Keratinocyte (primary cell): ENCODE data around the gene OMP. TPM values are rescaled to one million over a fixed set of nuclear protein-coding genes. Genes with fewer than 3 reads are reported as not detected.

Experiments used
- DNase-seq: peaks from one replicate; pipeline ENCODE4 v3.0.0-alpha.2; 2011; ENCODE audit warnings: low read depth, missing footprints, low spot score
- FAIRE-seq: peaks from 2 replicates; lab custom pipeline; 2011; peaks lifted over from hg19 to GRCh38; lab: Jason Lieb, UNC
- H2AFZ ChIP-seq: 2 replicates; pipeline ENCODE4 v1.6.0; 2012; ENCODE audit warnings: low read length, control low read depth, inconsistent platforms; ENCODE audit not compliant: control insufficient read depth
- H3K27ac ChIP-seq: 2 replicates; pipeline ENCODE4 v1.5.1; 2011; ENCODE audit warnings: low read length; ENCODE audit not compliant: control insufficient read depth, insufficient read depth
- H3K27me3 ChIP-seq: 3 replicates; pipeline ENCODE4 v1.6.0; 2011; ENCODE audit warnings: low read length; ENCODE audit not compliant: control insufficient read depth, insufficient read depth; ENCODE audit errors: extremely low read depth
- H3K36me3 ChIP-seq, 2 experiments: 2 replicates in 1 of 2; 3 replicates in 1 of 2; pipeline ENCODE4 v1.5.1; 2011; ENCODE audit warnings: low read length in 2 of 2, mild to moderate bottlenecking in 1 of 2; ENCODE audit not compliant: control insufficient read depth in 2 of 2, insufficient read depth in 2 of 2; ENCODE audit errors: extremely low read depth in 1 of 2
- H3K4me1 ChIP-seq: 3 replicates; pipeline ENCODE4 v1.5.1; 2011; ENCODE audit warnings: low read length; ENCODE audit not compliant: control insufficient read depth, insufficient read depth; ENCODE audit errors: extremely low read depth
- H3K4me2 ChIP-seq: 3 replicates; pipeline ENCODE4 v1.6.0; 2011; ENCODE audit warnings: low read depth, low read length; ENCODE audit not compliant: control insufficient read depth, insufficient read depth; ENCODE audit errors: extremely low read depth
- H3K4me3 ChIP-seq, 3 experiments: fragments of 200-600 bp in 1 of 3; sonication (generic) in 1 of 3; 2 replicates in 2 of 3; 3 replicates in 1 of 3; pipeline ENCODE4 v1.5.1; 2011 to 2016; ENCODE audit warnings: low read length in 3 of 3, mild to moderate bottlenecking in 3 of 3, control low read depth in 2 of 3, inconsistent platforms in 1 of 3, low read depth in 1 of 3, mixed read lengths in 1 of 3, mixed run types in 1 of 3, moderate library complexity in 1 of 3; ENCODE audit not compliant: control insufficient read depth in 2 of 3, insufficient read depth in 2 of 3; ENCODE audit errors: extremely low read depth in 1 of 3
- H3K79me2 ChIP-seq: 2 replicates; pipeline ENCODE4 v1.6.0; 2012; ENCODE audit warnings: low read length; ENCODE audit not compliant: control insufficient read depth, insufficient read depth
- H3K9ac ChIP-seq: 3 replicates; pipeline ENCODE4 v1.6.0; 2011; ENCODE audit warnings: low read length; ENCODE audit not compliant: control insufficient read depth, insufficient read depth; ENCODE audit errors: extremely low read depth
- H3K9me1 ChIP-seq: 3 replicates; pipeline ENCODE4 v1.6.0; 2011; ENCODE audit warnings: low read length; ENCODE audit not compliant: control insufficient read depth, insufficient read depth; ENCODE audit errors: extremely low read depth
- H3K9me3 ChIP-seq: 2 replicates; pipeline ENCODE4 v1.5.1; 2012; ENCODE audit warnings: low read depth, low read length; ENCODE audit not compliant: control insufficient read depth
- H4K20me1 ChIP-seq: 3 replicates; pipeline ENCODE4 v1.6.0; 2011; ENCODE audit warnings: low read length; ENCODE audit not compliant: control insufficient read depth, insufficient read depth; ENCODE audit errors: extremely low read depth
- EZH2 ChIP-seq: IDR thresholded peaks from one replicate; pipeline ENCODE4 v1.6.1; 2012; ENCODE audit warnings: inconsistent platforms, mild to moderate bottlenecking, low read length, moderate library complexity
- dilution Hi-C: fragments of 300-500 bp; cut with MboI; formaldehyde crosslinking; loops from one replicate; pipeline ENCODE4 v1.7.0; 2020; ENCODE audit warnings: low sequenced_read_pairs; ENCODE audit not compliant: extremely low pct_ligation_motif_present
- polyA plus RNA-seq, 5 experiments: library from polyadenylated mRNA; depleted of rRNA in 3 of 5; stranded (reverse) in 3 of 5; stranded (forward) in 1 of 5; unstranded in 1 of 5; fragments of >200 nt; gene quantifications; 1 replicate in 1 of 5; 2 replicates in 3 of 5; 3 replicates in 1 of 5; pipeline versions ENCODE4 v1.2.1 to v1.2.3, GENCODE V29; 2011 to 2012; ENCODE audit warnings: missing spikeins in 2 of 5, low read depth in 1 of 5, low replicate concordance in 1 of 5
- TF ChIP-seq, protein P1 (sequence below), 3 experiments: IDR thresholded peaks in 1 of 3; conservative IDR thresholded peaks in 1 of 3; optimal IDR thresholded peaks in 1 of 3; 2 replicates in 2 of 3; 3 replicates in 1 of 3; pipeline versions ENCODE3 to v1.5.1; 2011; ENCODE audit warnings: low read length in 3 of 3, mild to moderate bottlenecking in 3 of 3, moderate library complexity in 2 of 3, control low read depth in 1 of 3, inconsistent platforms in 1 of 3; ENCODE audit not compliant: insufficient read depth in 2 of 3; ENCODE audit errors: extremely low read depth in 1 of 3

The OMP gene
- polyA plus RNA-seq, 1 donor (not counting 4 experiments of a cell fraction or from before 2014, with no cell fraction given), result not detected

DNA sequence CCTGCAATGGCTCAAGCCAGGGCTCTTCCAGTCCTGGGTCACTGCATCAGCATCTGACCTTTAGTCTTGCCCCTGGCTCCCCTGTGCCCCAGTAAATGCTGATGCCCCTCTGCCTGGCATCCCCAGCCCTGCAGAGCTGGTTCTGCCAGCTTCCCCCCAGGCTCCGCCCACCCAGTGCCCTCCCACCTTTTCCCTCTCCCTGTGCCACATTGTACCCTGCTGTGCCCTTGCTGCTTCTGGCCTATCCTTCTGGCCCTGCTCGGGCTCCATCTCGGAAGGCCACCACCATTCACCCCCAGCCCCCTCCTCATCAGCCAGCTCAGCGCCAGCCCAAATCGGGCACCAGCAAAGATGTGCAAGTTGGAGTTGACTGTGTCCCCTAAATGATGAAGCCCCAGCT lies 28.4 kb upstream of the OMP start:
- Histone ChIP-seq H3K9ac (no peak overlapping the region), H3K4me3 (no peak overlapping the region), H3K4me2 (no peak overlapping the region), H2AFZ (no peak overlapping the region), H3K79me2 (no peaks in the 10 kb centered on the region), H3K36me3 (no peaks in the 10 kb centered on the region), H3K4me1 (peaks cover 5% of the 10 kb centered on the region), H4K20me1 (no peaks in the 10 kb centered on the region), H3K27ac (no peak overlapping the region), H3K9me3 (no peaks in the 10 kb centered on the region), H3K27me3 (peaks cover 11% of the 10 kb centered on the region), H3K9me1 (no peaks in the 10 kb centered on the region)
- dilution Hi-C loops, result no loop called here
- FAIRE-seq, result no peak
- DNase-seq, result no peak
- TF ChIP-seq, protein P1, sequence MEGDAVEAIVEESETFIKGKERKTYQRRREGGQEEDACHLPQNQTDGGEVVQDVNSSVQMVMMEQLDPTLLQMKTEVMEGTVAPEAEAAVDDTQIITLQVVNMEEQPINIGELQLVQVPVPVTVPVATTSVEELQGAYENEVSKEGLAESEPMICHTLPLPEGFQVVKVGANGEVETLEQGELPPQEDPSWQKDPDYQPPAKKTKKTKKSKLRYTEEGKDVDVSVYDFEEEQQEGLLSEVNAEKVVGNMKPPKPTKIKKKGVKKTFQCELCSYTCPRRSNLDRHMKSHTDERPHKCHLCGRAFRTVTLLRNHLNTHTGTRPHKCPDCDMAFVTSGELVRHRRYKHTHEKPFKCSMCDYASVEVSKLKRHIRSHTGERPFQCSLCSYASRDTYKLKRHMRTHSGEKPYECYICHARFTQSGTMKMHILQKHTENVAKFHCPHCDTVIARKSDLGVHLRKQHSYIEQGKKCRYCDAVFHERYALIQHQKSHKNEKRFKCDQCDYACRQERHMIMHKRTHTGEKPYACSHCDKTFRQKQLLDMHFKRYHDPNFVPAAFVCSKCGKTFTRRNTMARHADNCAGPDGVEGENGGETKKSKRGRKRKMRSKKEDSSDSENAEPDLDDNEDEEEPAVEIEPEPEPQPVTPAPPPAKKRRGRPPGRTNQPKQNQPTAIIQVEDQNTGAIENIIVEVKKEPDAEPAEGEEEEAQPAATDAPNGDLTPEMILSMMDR (optimal IDR thresholded peaks at IDR 0.05 in 1 of 3, IDR thresholded peaks at IDR 0.05 in 1 of 3, conservative IDR thresholded peaks at IDR 0.05 in 1 of 3; ENCODE audit: extremely low read depth in 1 of 3, insufficient read depth in 2 of 3, low read length in 3 of 3), result no peak

DNA sequence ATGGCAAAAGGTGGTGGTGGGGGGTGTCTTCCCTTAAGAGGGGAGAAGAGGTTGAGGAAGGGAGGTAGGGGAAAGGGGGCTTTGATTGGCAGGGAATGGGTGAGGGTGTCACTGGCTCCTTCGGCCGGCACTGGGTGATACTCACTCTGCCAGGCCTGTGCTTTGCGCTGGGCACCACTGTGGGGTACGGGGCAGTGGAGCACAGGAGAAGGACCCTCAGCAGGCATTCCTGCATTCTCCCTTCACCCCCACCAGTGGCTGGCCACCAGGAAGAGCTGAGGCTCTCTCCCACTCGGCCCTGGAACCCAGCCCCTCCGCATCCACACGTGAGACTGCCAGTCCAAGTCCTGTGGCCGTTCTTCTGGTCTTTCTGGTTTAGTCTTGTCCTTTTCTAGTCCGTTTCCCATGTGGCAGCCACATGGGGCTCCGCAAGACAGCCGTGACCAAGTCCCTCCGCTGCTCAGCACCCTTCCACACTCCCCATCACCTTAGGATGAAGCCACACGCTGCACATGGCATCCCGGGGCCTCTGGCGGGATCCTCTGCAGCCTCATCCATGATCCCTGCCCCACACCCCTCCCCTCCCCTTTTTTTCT lies 27.9 kb upstream of the OMP start:
- Histone ChIP-seq H2AFZ (no peak overlapping the region), H3K4me1 (peaks cover 5% of the 10 kb centered on the region), H3K4me3 (no peak overlapping the region), H4K20me1 (no peaks in the 10 kb centered on the region), H3K27me3 (peaks cover 7% of the 10 kb centered on the region), H3K27ac (no peak overlapping the region), H3K36me3 (no peaks in the 10 kb centered on the region), H3K9me1 (no peaks in the 10 kb centered on the region), H3K9ac (no peak overlapping the region), H3K4me2 (no peak overlapping the region), H3K79me2 (no peaks in the 10 kb centered on the region), H3K9me3 (no peaks in the 10 kb centered on the region)
- dilution Hi-C loops, result no loop called here
- FAIRE-seq (no peak), DNase-seq (no peak)
- TF ChIP-seq, protein P1 (optimal IDR thresholded peaks at IDR 0.05 in 1 of 3, IDR thresholded peaks at IDR 0.05 in 1 of 3, conservative IDR thresholded peaks at IDR 0.05 in 1 of 3; ENCODE audit: extremely low read depth in 1 of 3, insufficient read depth in 2 of 3, low read length in 3 of 3), result no peak
- no peak for TF ChIP-seq EZH2
